Body of pancreas (tissue), 4 donors: Measurements from ENCODE around the gene ZNF511.

Source experiments
- POLR2A ChIP-seq, 3 donors: fragments of 450-650 bp; IDR thresholded peaks; one replicate each; pipeline ENCODE4 v1.6.1; 2016; ENCODE audit warnings: antibody characterized with exemption in 3 of 3, mild to moderate bottlenecking in 2 of 3
- TF ChIP-seq, protein P1 (sequence below), 7 experiments: fragments of 450-650 bp in 4 of 7; fragments of 200-600 bp in 3 of 7; sonication (generic) in 3 of 7; IDR thresholded peaks; one replicate each; pipeline ENCODE4 v1.5.1; 2016 to 2019; ENCODE audit warnings: antibody characterized with exemption in 7 of 7

DNA sequence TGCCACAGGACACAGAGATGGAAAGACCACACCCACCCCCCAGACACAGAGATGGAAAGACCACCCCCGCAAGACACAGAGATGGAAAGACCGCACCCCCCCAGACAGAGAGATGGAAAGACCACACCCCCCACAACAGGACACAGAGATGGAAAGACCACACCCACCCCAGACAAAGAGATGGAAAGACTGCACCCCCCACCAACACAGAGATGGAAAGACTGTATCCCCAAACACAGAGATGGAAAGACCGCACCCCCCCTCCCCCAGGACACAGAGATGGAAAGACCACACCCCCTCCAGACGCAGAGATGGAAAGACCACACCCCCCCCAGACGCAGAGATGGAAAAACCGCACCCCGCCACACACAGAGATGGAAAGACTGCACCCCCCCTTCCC, 8.0 kb downstream of the ZNF511 start:
- TF ChIP-seq, protein P1, sequence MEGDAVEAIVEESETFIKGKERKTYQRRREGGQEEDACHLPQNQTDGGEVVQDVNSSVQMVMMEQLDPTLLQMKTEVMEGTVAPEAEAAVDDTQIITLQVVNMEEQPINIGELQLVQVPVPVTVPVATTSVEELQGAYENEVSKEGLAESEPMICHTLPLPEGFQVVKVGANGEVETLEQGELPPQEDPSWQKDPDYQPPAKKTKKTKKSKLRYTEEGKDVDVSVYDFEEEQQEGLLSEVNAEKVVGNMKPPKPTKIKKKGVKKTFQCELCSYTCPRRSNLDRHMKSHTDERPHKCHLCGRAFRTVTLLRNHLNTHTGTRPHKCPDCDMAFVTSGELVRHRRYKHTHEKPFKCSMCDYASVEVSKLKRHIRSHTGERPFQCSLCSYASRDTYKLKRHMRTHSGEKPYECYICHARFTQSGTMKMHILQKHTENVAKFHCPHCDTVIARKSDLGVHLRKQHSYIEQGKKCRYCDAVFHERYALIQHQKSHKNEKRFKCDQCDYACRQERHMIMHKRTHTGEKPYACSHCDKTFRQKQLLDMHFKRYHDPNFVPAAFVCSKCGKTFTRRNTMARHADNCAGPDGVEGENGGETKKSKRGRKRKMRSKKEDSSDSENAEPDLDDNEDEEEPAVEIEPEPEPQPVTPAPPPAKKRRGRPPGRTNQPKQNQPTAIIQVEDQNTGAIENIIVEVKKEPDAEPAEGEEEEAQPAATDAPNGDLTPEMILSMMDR (IDR thresholded peaks at IDR 0.05): no peak
- no peak for TF ChIP-seq POLR2A (IDR thresholded peaks at IDR 0.05)
